GM19351 (cell line): ENCODE results near the gene CARS1.

Source experiments
- ATAC-seq: cut with Tn5 transposase; IDR thresholded peaks from one replicate; pipeline ENCODE4 v1.9.1; 2021; ENCODE audit warnings: mild to moderate bottlenecking, moderate library complexity; ENCODE audit not compliant: unreplicated experiment

CARS1 gene

DNA sequence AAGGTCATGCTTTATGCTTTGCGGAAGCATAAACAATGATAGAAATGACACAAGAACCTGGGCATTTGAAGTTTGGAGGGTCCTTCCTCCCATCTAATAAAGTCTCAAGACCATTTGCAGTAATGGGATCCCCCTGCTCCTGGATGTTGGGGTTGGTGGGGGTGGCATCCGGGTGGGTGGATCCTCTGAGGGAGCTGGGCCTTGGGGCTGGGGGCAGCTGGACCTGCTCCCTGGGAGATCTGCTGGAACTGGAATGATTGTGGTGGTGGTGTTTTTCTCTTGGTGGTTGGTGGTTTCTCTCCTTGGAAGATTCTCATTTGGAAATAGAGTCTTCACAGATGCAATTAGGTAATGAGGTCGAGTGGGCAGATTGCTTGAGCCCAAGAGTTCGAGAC is 62.9 kb downstream of the CARS1 start:
- ATAC-seq, result no peak

- ATAC-seq, result peak; percentile 5
Measured at GRCh38 chr11:2992997-2993325, 64.3 kb downstream of the CARS1 start.

GRCh38 chr11:2992234-2992996 is 64.8 kb downstream of the CARS1 start, which contains the start of gene NAP1L4:
NAP1L4 (minus strand) TSS chr11:2992329; CDS start chr11:2979220, 13,109 bp downstream.
- peak; percentile 77 for ATAC-seq

GRCh38 chr11:2991452-2992233 is 65.6 kb downstream of the CARS1 start:
- ATAC-seq, result peak; percentile 29

- ATAC-seq, result no peak
Measured at GRCh38 chr11:2990617-2991451, 66.4 kb downstream of the CARS1 start.

GRCh38 chr11:2989551-2989950 is 67.7 kb downstream of the CARS1 start:
- no peak for ATAC-seq

- no peak for ATAC-seq
Measured at GRCh38 chr11:2989006-2989405, 68.2 kb downstream of the CARS1 start.

DNA sequence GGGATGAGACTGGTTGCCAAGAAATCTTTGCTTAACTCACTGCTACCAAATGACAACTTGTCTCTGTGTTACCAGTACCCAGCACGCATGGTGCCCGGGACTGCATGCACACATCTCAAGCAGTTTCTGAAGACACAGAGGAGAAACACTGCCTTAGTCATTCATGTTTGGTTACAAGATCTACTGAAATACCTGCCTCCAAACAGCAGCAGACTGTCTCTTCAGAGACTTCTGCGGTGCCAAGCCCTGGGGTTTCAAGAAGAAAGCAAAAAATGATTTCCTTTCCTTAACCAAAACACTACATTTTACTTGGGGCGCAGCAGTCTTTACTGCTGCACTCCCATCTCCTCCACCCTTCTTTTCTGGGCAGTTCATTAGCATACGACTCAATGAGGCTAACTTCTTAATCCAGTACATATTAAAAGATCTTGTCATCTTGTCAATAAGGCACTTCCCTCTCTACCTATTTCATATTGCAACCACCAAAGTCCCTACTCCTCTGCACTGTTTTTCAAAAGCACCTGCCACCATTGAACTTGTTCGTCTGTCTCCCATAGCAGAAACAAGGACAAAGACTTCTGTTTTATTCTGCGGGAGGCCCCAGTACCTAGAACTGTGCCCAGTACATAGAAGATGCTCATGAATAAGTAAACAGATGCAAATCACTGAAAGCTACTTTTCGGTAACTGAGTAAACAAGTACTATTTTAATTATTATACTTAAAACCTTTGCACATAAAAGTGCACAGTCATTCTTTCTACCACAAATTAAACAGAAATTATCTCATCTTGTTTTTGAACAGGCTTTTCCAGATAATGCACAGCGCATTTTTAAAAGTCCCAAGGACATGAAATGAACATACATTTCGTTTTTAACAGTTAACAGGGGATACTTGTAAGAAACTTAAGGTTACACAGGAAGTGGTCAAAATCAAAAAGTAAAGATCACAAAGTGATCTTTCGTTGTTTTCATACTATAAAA is 69.1 kb downstream of the CARS1 start:
- no peak for ATAC-seq

GRCh38 chr11:2983908-2984307 is 73.3 kb downstream of the CARS1 start:
- no peak for ATAC-seq

- no peak for ATAC-seq
Measured at GRCh38 chr11:2982214-2982613, 75.0 kb downstream of the CARS1 start.

GRCh38 chr11:2981130-2981529 is 76.1 kb downstream of the CARS1 start:
- ATAC-seq, result no peak

- ATAC-seq, result no peak
Measured at GRCh38 chr11:2980168-2980840, 76.9 kb downstream of the CARS1 start.

DNA sequence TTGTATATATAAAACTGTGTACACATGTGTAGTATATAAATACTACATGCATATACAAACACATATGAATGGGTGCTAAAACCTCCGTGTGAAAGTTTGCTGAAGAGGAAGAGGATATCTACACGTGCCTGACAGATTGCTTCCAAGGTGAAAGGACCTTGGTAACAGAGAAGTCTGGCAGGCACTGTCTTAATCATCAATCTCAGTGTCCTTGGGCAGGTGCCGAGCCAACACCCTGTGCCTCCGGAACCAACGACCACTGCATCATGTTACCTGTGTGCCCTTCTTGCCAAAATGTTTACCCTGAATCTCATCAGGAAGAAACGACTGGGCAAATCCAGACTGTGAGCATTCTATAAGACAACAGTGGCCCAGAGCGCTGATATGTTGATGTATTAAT is 80.1 kb downstream of the CARS1 start:
- ATAC-seq, result no peak

DNA sequence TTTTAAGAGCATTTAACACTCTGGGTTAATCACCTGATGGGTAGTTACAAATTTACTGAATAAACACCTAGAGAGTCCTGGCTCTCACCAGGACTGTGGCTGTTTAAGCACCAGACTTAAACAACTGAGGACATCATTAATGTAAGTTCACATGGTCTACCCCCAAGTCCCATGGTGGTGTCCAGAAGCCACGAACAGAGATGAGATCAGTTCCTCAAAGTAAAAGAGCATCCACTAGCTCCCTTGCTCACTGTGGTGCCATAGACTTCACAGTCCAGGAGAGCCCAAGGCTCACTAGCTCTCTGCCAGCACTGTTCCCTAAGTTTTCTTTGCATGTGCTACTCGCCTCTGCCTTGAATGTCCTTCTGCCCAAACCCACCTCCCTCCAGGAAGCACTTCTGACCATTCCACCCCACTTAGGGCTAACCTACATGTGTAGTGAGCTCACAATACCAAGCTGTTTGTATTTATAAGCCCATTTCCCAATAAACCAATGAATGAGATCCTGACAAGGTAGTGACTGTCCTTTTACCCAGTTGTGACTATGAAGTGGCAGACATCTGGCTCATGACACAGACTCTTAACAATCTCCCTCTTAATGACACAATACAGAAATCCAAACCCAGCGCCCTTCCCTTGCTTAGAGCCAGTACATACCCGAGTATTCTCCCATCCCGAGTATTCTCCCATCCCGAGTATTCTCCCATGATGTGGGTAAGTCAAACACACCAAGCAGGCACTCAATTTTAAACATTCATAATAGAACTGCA is 80.7 kb downstream of the CARS1 start:
- ATAC-seq, result no peak

- no peak for ATAC-seq
Measured at GRCh38 chr11:2975594-2975993, 81.6 kb downstream of the CARS1 start.

DNA sequence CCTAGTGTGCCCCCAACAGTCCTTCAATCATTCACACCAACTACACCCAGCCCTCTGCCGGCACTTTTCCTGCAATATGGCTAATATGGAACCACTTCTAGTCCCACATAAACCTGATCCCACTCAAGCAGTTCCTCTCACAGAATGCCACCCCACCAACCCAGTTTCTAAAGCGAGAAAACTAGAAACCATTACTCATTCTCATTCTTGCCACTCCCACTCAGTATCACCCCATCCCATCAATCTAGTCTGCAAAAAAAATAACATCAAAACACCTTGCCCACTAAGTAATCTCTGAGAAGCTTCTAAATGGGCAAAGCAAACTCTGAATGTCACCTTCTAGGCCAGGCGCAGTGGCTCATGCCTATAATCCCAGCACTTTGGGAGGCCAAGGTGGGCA is 83.0 kb downstream of the CARS1 start:
- ATAC-seq, result no peak

- ATAC-seq, result no peak
Measured at GRCh38 chr11:2968341-2968900, 88.8 kb downstream of the CARS1 start.

DNA sequence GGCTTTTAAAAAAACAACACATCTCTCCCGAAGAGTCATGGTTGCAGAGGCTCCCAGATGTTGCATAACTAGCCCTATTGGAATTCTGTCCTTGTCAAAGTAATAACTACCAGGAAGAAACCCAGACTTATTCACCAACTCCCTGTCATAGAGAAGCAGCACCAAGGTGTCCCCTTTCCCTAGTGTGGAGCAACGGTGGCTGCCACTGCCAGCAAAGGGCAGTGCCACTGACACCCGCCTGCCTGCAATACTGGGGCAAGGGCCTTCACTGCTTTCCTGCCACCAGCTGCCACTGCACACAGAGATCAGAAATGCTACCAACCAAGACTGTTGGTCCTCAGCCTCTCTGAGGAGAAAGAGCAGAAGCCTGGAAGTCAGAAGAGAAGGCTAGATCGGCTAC is 92.4 kb downstream of the CARS1 start:
- ATAC-seq, result no peak

- no peak for ATAC-seq
Measured at GRCh38 chr11:2963761-2964160, 93.5 kb downstream of the CARS1 start.
